Uterine smooth muscle cell (primary cell): ENCODE results near the gene PTGDR2. TPM values are rescaled to one million over a fixed set of nuclear protein-coding genes. Genes with fewer than 3 reads are reported as not detected.

Experiments used
- total RNA-seq: library from RNA; depleted of rRNA; stranded (reverse); fragments of >200 nt; gene quantifications from 2 replicates; pipeline ENCODE4 v1.2.3, GENCODE V29; 2014

Gene PTGDR2
- 0.11 and 0.12 TPM in 2 replicates for total RNA-seq

GRCh38 chr11:60855726-60856633 is at the start of gene PTGDR2:
TSS of gene PTGDR2 (minus strand) at chr11:60855950. CDS start at chr11:60853722, 2,228 bp downstream.

GRCh38 chr11:60866911-60867870 is 11.4 kb upstream of the PTGDR2 start, which contains the start of gene ZP1:
TSS of gene ZP1 (plus strand) at chr11:60867542. CDS start at chr11:60867562, 20 bp downstream.

GRCh38 chr11:60841797-60842667 is 13.7 kb downstream of the PTGDR2 start, which contains the start of gene CCDC86:
TSS of gene CCDC86 (plus strand) at chr11:60842113. CDS start at chr11:60842125, 12 bp downstream.

Other genes with a start within 250 kb of the PTGDR2 start
- not detected in 2 replicates for gene MS4A8, start 156.3 kb downstream of the PTGDR2 start, total RNA-seq
- gene MS4A18, start 131.2 kb downstream of the PTGDR2 start, total RNA-seq: not detected in 2 replicates
- not detected in 2 replicates for gene MS4A15, start 99.1 kb downstream of the PTGDR2 start, total RNA-seq
- gene MS4A10, start 70.6 kb downstream of the PTGDR2 start, total RNA-seq: not detected in 2 replicates
- 10.6 and 15.8 TPM in 2 replicates for gene CCDC86, start 13.8 kb downstream of the PTGDR2 start, total RNA-seq
- 0.12 TPM in 1 of 2 replicates, not detected in the other for gene ZP1, start 11.6 kb upstream of the PTGDR2 start, total RNA-seq
- 39.5 and 57.7 TPM in 2 replicates for gene PRPF19, start 50.6 kb upstream of the PTGDR2 start, total RNA-seq
- 14.9 and 19.7 TPM in 2 replicates for gene TMEM109, start 58.2 kb upstream of the PTGDR2 start, total RNA-seq
- 33.4 and 48.5 TPM in 2 replicates for gene TMEM132A, start 68.5 kb upstream of the PTGDR2 start, total RNA-seq
- 7.5 and 10.6 TPM in 2 replicates for gene SLC15A3, start 96.2 kb upstream of the PTGDR2 start, total RNA-seq
- gene CD6, start 115.7 kb upstream of the PTGDR2 start, total RNA-seq: not detected in 2 replicates
- gene CD5, start 246.5 kb upstream of the PTGDR2 start, total RNA-seq: not detected in 2 replicates